Measurements from ENCODE around the gene SPDYE17.
"Not testable (repeated sequence)": the region's sequence is repeated elsewhere in the genome, so short reads cannot be mapped to it uniquely, and the experiment has no call there.

SPDYE17 gene

GRCh38 chr7:77032261-77032660 is at the start of gene SPDYE17:
SPDYE17 (minus strand) TSS chr7:77032361; CDS start chr7:77030570, 1,791 bp downstream.
- H3K4me2 ChIP-seq; H3K27me3 ChIP-seq; H3K9ac ChIP-seq; H3K9me3 ChIP-seq (replicated peaks in 1 of 11); H3K36me3 ChIP-seq; H3K27ac ChIP-seq; H4K20me1 ChIP-seq; H3K4me3 ChIP-seq; H3K4me1 ChIP-seq: not testable (repeated sequence)

GRCh38 chr7:77080236-77080635 is 48.1 kb upstream of the SPDYE17 start:
- H3K27ac ChIP-seq; H3K4me3 ChIP-seq; H3K4me2 ChIP-seq; H3K27me3 ChIP-seq; H4K20me1 ChIP-seq; H3K9me3 ChIP-seq (replicated peaks in 1 of 11); H3K4me1 ChIP-seq; H3K9ac ChIP-seq; H3K36me3 ChIP-seq: not testable (repeated sequence)

GRCh38 chr7:77079624-77080023 is 47.5 kb upstream of the SPDYE17 start:
- H3K9me3 ChIP-seq (replicated peaks in 1 of 11); H3K4me1 ChIP-seq; H3K9ac ChIP-seq; H3K4me2 ChIP-seq; H3K4me3 ChIP-seq; H3K27me3 ChIP-seq; H3K27ac ChIP-seq; H4K20me1 ChIP-seq; H3K36me3 ChIP-seq: not testable (repeated sequence)

- H3K4me2 ChIP-seq; H4K20me1 ChIP-seq; H3K9me3 ChIP-seq (replicated peaks in 1 of 11); H3K9ac ChIP-seq; H3K4me3 ChIP-seq; H3K4me1 ChIP-seq; H3K27ac ChIP-seq; H3K27me3 ChIP-seq; H3K36me3 ChIP-seq: not testable (repeated sequence)
These were observed 47.0 kb upstream of the SPDYE17 start for GRCh38 chr7:77079112-77079511.

- H3K4me3 ChIP-seq, H3K4me1 ChIP-seq, H3K9ac ChIP-seq, H3K36me3 ChIP-seq, H3K4me2 ChIP-seq, H4K20me1 ChIP-seq, H3K27ac ChIP-seq, H3K27me3 ChIP-seq: not testable (repeated sequence)
- H3K9me3 ChIP-seq (replicated peaks in 1 of 11): peaks cover 0 to 10% (median 0%) of the 10 kb centered on the region in 11 experiments; a peak in 2 of 22 replicates
These were observed 44.9 kb upstream of the SPDYE17 start for GRCh38 chr7:77077060-77077459.

- H3K27ac ChIP-seq, H4K20me1 ChIP-seq, H3K4me1 ChIP-seq: not testable (repeated sequence)
These were observed 42.7 kb upstream of the SPDYE17 start for GRCh38 chr7:77074786-77075396.

GRCh38 chr7:77071108-77071507 is 38.9 kb upstream of the SPDYE17 start:
- not testable (repeated sequence) for H3K27me3 ChIP-seq, H4K20me1 ChIP-seq, H3K4me3 ChIP-seq, H3K27ac ChIP-seq, H3K9ac ChIP-seq, H3K36me3 ChIP-seq, H3K4me2 ChIP-seq, H3K4me1 ChIP-seq
- H3K9me3 ChIP-seq (replicated peaks in 1 of 11): peaks cover 0 to 17% (median 8%) of the 10 kb centered on the region in 11 experiments; a peak in 8 of 22 replicates

More at GRCh38 chr7:77074786-77075396, 42.7 kb upstream of the SPDYE17 start:
- H3K9ac ChIP-seq, H3K4me2 ChIP-seq, H3K4me3 ChIP-seq, H3K36me3 ChIP-seq, H3K27me3 ChIP-seq: not testable (repeated sequence)
- peaks cover 0 to 10% (median 0%) of the 10 kb centered on the region in 11 experiments; a peak in 2 of 22 replicates for H3K9me3 ChIP-seq (replicated peaks in 1 of 11)

GRCh38 chr7:77065869-77066268 is 33.7 kb upstream of the SPDYE17 start:
- not testable (repeated sequence) for H3K4me1 ChIP-seq; H3K27ac ChIP-seq; H3K27me3 ChIP-seq; H3K9me3 ChIP-seq (replicated peaks in 1 of 11); H4K20me1 ChIP-seq; H3K4me2 ChIP-seq; H3K9ac ChIP-seq; H3K4me3 ChIP-seq; H3K36me3 ChIP-seq

GRCh38 chr7:77063732-77064131 is 31.6 kb upstream of the SPDYE17 start:
- H4K20me1 ChIP-seq; H3K4me2 ChIP-seq; H3K27me3 ChIP-seq; H3K36me3 ChIP-seq; H3K4me3 ChIP-seq; H3K9ac ChIP-seq; H3K27ac ChIP-seq; H3K9me3 ChIP-seq (replicated peaks in 1 of 11); H3K4me1 ChIP-seq: not testable (repeated sequence)

- H3K4me2 ChIP-seq; H3K9me3 ChIP-seq (replicated peaks in 1 of 11); H3K4me3 ChIP-seq; H3K4me1 ChIP-seq; H4K20me1 ChIP-seq; H3K36me3 ChIP-seq; H3K27me3 ChIP-seq; H3K9ac ChIP-seq; H3K27ac ChIP-seq: not testable (repeated sequence)
These were observed 30.4 kb upstream of the SPDYE17 start, which contains the start of gene SPDYE18 for GRCh38 chr7:77062557-77062956. SPDYE18 (minus strand) TSS chr7:77062558; CDS start chr7:77060512, 2,046 bp downstream.

GRCh38 chr7:77026349-77026748 is 5.8 kb downstream of the SPDYE17 start:
- not testable (repeated sequence) for H3K36me3 ChIP-seq, H3K4me2 ChIP-seq, H4K20me1 ChIP-seq

GRCh38 chr7:77010074-77010680 is 22.0 kb downstream of the SPDYE17 start:
- not testable (repeated sequence) for H3K36me3 ChIP-seq; H3K4me3 ChIP-seq; H4K20me1 ChIP-seq; H3K9ac ChIP-seq; H3K27me3 ChIP-seq; H3K4me2 ChIP-seq; H3K27ac ChIP-seq; H3K4me1 ChIP-seq; H3K9me3 ChIP-seq (replicated peaks in 1 of 11)

More at GRCh38 chr7:77026349-77026748, 5.8 kb downstream of the SPDYE17 start:
- not testable (repeated sequence) for H3K9ac ChIP-seq; H3K27ac ChIP-seq; H3K4me3 ChIP-seq; H3K9me3 ChIP-seq (replicated peaks in 1 of 11); H3K27me3 ChIP-seq; H3K4me1 ChIP-seq

- H3K4me1 ChIP-seq; H3K36me3 ChIP-seq; H4K20me1 ChIP-seq; H3K9me3 ChIP-seq (replicated peaks in 1 of 11); H3K4me2 ChIP-seq; H3K4me3 ChIP-seq; H3K27ac ChIP-seq; H3K9ac ChIP-seq; H3K27me3 ChIP-seq: not testable (repeated sequence)
These were observed 24.2 kb downstream of the SPDYE17 start for GRCh38 chr7:77008000-77008399.

GRCh38 chr7:77006127-77007110 is 25.7 kb downstream of the SPDYE17 start:
- H3K4me1 ChIP-seq; H3K4me2 ChIP-seq; H3K27ac ChIP-seq; H4K20me1 ChIP-seq; H3K9ac ChIP-seq; H3K4me3 ChIP-seq; H3K27me3 ChIP-seq; H3K9me3 ChIP-seq (replicated peaks in 1 of 11): not testable (repeated sequence)
- peaks cover 0 to 12% (median 0%) of the 10 kb centered on the region in 11 experiments; a peak in 2 of 22 replicates for H3K36me3 ChIP-seq
